ENCODE measurements around the gene CATSPERD.

CATSPERD gene

GRCh38 chr19:5719961-5720790 is at the start of gene CATSPERD, which contains the start of gene LONP1:
CATSPERD (plus strand) TSS chr19:5720637; CDS start chr19:5720738, 101 bp downstream.
LONP1 (minus strand) TSS chr19:5720146; CDS start chr19:5720132, 14 bp downstream.
- Mint-ChIP-seq H3K9me3 (no peaks in the 10 kb centered on the region), H3K4me1 (ENCODE audit: low read depth) (peaks cover 32% of the 10 kb centered on the region)

DNA sequence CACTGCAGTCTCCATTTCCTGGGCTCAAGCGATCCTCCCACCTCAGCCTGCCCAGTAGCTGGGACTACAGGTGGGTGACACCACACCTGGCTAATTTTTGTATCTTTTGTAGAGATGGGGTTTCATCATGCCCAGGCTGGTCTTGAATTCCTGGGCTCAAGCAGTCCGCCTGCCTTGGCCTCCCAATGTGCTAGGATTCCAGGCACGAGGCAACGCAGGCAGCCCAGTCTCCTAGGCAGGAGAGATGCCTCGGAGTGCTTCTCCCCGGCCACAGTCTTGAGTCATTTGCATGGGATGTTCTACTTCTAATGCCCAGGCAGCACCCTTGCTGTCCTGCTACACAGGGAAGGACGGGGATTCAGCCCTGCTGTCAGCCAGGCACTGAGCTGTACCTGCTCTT is 48.8 kb upstream of the CATSPERD start:
- no peak overlapping the region for H3K4me3 Mint-ChIP-seq
- DNase-seq, result no peak

More at GRCh38 chr19:5719961-5720790, at the start of gene CATSPERD, which contains the start of gene LONP1:
- DNase-seq, result peak; percentile 97
- peaks cover 42% of the 10 kb centered on the region for H3K36me3 Mint-ChIP-seq (ENCODE audit: low read depth)
- peak within 1 kb of the TSS; percentile 97 for H3K4me3 Mint-ChIP-seq
- no peaks in the 10 kb centered on the region for H3K27me3 Mint-ChIP-seq
- H3K27ac Mint-ChIP-seq, result peak within 1 kb of the TSS; percentile 100

DNA sequence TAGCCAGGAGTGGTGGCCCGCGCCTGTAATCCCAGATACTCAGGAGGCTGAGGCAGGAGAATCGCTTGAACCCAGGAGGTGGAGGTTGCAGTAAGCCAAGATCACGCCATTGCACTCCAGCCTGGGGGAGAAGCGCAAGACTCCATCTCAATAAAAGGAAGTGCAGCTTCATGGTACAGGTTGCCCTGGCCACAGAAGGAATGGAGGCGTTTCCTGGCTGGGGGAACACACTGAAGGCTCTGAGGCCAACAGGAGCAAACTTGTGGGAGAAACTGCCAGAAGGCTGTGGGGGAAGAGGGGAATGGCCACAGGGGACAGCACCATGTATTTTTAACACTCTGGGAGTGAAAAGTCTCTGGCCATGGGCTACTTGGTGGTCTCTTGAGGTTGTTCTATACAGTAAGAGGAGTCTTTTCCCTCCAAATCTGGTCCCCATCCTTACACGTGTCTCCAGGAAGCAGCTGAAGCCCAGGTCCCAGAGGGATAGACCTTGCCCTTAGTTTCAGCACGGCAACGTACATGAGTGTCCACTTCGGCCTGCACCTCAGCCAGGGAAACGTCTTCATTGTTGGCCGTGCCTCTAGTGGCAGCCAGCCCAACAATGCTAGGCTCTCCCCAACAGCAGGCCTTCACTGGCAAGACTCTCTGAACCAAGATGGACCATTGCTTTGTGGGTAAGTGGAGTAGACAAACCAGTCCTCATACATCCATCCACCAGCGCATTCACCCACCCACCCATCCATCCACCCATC is 47.6 kb upstream of the CATSPERD start:
- Mint-ChIP-seq H3K4me3 (no peak overlapping the region), H3K9me3 (no peaks in the 10 kb centered on the region), H3K36me3 (ENCODE audit: low read depth) (peaks cover 73% of the 10 kb centered on the region), H3K4me1 (ENCODE audit: low read depth) (no peaks in the 10 kb centered on the region), H3K27ac (peak overlapping the region; percentile 10), H3K27me3 (no peaks in the 10 kb centered on the region)
- DNase-seq, result no peak

More for the DNA sequence above, 48.8 kb upstream of the CATSPERD start:
- H3K27ac Mint-ChIP-seq, result peak overlapping the region; percentile 44
- H3K27me3 Mint-ChIP-seq, result no peaks in the 10 kb centered on the region
- no peaks in the 10 kb centered on the region for H3K9me3 Mint-ChIP-seq
- no peaks in the 10 kb centered on the region for H3K4me1 Mint-ChIP-seq (ENCODE audit: low read depth)
- H3K36me3 Mint-ChIP-seq (ENCODE audit: low read depth), result peaks cover 76% of the 10 kb centered on the region

DNA sequence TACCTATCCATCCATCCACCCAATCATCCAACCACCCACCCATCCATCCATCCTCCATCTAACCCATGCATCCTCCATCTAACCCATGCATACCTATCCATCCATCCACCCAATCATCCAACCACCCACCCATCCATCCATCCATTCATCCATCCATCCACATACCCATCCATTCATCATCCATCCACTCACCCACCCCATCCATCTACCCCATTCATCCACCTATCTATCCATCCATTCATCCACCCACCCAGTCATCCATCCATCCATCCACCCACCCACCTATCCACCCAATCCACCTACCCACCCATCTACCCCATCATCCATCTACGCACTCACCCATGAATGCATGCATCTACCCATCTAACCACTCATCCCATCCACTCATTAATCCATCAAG is 46.7 kb upstream of the CATSPERD start:
- Mint-ChIP-seq H3K9me3 (no peaks in the 10 kb centered on the region), H3K36me3 (ENCODE audit: low read depth) (peaks cover 73% of the 10 kb centered on the region), H3K27ac (no peak overlapping the region), H3K4me3 (no peak overlapping the region), H3K27me3 (no peaks in the 10 kb centered on the region), H3K4me1 (ENCODE audit: low read depth) (no peaks in the 10 kb centered on the region)
- no peak for DNase-seq

- peak overlapping the region; percentile 40 for H3K27ac Mint-ChIP-seq
- peaks cover 73% of the 10 kb centered on the region for H3K36me3 Mint-ChIP-seq (ENCODE audit: low read depth)
- H3K27me3 Mint-ChIP-seq, result no peaks in the 10 kb centered on the region
- H3K9me3 Mint-ChIP-seq, result no peaks in the 10 kb centered on the region
- H3K4me1 Mint-ChIP-seq (ENCODE audit: low read depth), result peaks cover 5% of the 10 kb centered on the region
- H3K4me3 Mint-ChIP-seq, result no peak overlapping the region
- no peak for DNase-seq
Measured at GRCh38 chr19:5674714-5675113, 45.7 kb upstream of the CATSPERD start.

GRCh38 chr19:5676105-5676771 is 44.2 kb upstream of the CATSPERD start:
- no peaks in the 10 kb centered on the region for H3K9me3 Mint-ChIP-seq
- no peak overlapping the region for H3K4me3 Mint-ChIP-seq
- peaks cover 67% of the 10 kb centered on the region for H3K36me3 Mint-ChIP-seq (ENCODE audit: low read depth)
- DNase-seq, result no peak
- peak overlapping the region; percentile 69 for H3K27ac Mint-ChIP-seq
- H3K4me1 Mint-ChIP-seq (ENCODE audit: low read depth), result peaks cover 8% of the 10 kb centered on the region
- H3K27me3 Mint-ChIP-seq, result no peaks in the 10 kb centered on the region

- Mint-ChIP-seq H3K36me3 (ENCODE audit: low read depth) (peaks cover 62% of the 10 kb centered on the region), H3K9me3 (no peaks in the 10 kb centered on the region), H3K27me3 (no peaks in the 10 kb centered on the region), H3K4me3 (no peak overlapping the region), H3K27ac (no peak overlapping the region), H3K4me1 (ENCODE audit: low read depth) (peaks cover 13% of the 10 kb centered on the region)
- no peak for DNase-seq
Measured at GRCh38 chr19:5676772-5677105, 43.7 kb upstream of the CATSPERD start.

GRCh38 chr19:5677136-5677535 is 43.3 kb upstream of the CATSPERD start:
- Mint-ChIP-seq H3K27ac (peak overlapping the region; percentile 44), H3K27me3 (no peaks in the 10 kb centered on the region), H3K4me3 (no peak overlapping the region), H3K4me1 (ENCODE audit: low read depth) (peaks cover 16% of the 10 kb centered on the region), H3K36me3 (ENCODE audit: low read depth) (peaks cover 58% of the 10 kb centered on the region), H3K9me3 (no peaks in the 10 kb centered on the region)
- no peak for DNase-seq

DNA sequence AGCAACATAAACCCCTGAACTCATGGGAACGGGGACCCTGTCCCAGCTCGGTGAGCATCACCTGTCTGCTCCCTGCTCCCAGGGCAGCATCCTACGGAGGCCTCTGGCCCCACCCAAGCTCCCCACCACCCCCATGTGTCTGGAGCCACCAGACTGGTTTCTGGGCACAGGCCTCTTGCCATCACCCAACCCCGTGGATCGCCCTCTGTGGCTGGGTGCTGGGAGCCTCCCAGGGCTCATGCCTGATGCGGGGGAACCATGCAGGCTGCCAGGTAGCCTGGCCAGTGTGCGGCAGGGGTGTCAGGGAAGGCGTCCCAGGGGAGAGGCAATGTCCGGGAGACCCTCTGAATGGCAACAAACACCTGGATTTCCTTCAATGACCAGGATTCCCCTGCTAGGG is 42.9 kb upstream of the CATSPERD start:
- Mint-ChIP-seq H3K4me1 (ENCODE audit: low read depth) (peaks cover 18% of the 10 kb centered on the region), H3K4me3 (no peak overlapping the region)
- no peak for DNase-seq

GRCh38 chr19:5678071-5678718 is 42.2 kb upstream of the CATSPERD start:
- Mint-ChIP-seq H3K4me3 (peak overlapping the region; percentile 25), H3K9me3 (no peaks in the 10 kb centered on the region), H3K36me3 (ENCODE audit: low read depth) (peaks cover 47% of the 10 kb centered on the region), H3K27ac (no peak overlapping the region), H3K4me1 (ENCODE audit: low read depth) (peaks cover 19% of the 10 kb centered on the region), H3K27me3 (no peaks in the 10 kb centered on the region)
- no peak for DNase-seq

More for the DNA sequence above, 42.9 kb upstream of the CATSPERD start:
- Mint-ChIP-seq H3K27ac (peak overlapping the region; percentile 44), H3K36me3 (ENCODE audit: low read depth) (peaks cover 53% of the 10 kb centered on the region), H3K9me3 (no peaks in the 10 kb centered on the region), H3K27me3 (no peaks in the 10 kb centered on the region)

DNA sequence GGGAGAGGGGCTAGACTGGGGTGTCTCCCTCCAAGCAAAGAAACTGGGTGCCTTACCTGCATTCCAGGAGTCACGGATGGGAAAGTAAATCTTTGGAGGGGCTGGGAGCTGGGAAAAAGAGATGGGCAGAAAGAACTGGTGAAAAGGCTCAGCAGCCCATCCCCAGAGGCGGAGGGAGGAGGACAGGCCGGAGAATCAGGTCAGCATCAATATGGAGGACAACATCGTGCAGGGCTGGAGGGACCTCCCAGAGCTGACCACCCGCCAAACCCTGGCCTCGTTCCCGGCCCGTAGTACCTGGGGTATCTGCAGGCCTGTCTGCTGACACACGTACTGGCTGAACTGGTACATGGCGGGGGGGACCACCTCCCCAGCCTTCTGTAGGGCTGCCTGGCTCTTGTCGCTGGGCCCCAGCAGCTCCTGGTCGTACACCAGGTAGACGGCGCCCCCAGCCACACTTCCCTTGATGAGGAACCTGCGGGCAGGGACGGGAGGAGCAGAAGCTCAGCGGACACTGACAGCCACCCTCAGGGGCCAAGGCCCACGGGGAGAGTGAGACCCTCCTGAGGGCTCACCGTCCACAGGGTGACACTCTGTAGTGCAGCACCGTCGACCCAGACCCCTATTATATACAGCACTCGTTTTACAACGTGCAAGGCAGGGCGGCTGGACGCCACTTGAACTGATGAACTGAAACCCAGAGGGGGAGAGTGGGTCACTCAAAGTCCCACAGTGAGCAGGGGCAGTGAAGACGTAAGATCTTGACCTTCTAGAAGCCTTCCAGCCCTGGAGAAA is 41.0 kb upstream of the CATSPERD start:
- H3K9me3 Mint-ChIP-seq, result no peaks in the 10 kb centered on the region
- peaks cover 44% of the 10 kb centered on the region for H3K36me3 Mint-ChIP-seq (ENCODE audit: low read depth)
- peak overlapping the region; percentile 98 for H3K27ac Mint-ChIP-seq
- no peak for DNase-seq
- H3K4me3 Mint-ChIP-seq, result peak overlapping the region; percentile 98
- peaks cover 21% of the 10 kb centered on the region for H3K4me1 Mint-ChIP-seq (ENCODE audit: low read depth)
- H3K27me3 Mint-ChIP-seq, result no peaks in the 10 kb centered on the region

DNA sequence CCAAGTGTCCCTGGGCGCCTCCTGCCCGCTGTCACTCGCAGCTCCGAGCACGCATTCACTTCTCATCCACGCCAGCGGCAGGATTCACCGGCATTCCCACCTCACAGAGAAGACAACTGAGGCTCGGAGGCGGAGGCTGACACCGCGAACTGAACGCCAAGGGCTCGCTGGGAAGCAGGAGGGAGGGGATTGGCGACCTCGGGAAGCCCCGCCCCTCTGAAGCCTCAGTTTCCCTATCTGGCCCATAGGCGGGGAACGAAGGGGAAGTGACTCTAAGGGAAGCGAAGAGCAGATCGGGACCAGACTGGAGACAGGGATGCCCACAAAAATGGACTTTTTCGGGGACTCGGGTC is 40.4 kb upstream of the CATSPERD start:
- peak overlapping the region; percentile 98 for H3K27ac Mint-ChIP-seq
- no peaks in the 10 kb centered on the region for H3K27me3 Mint-ChIP-seq
- peaks cover 21% of the 10 kb centered on the region for H3K4me1 Mint-ChIP-seq (ENCODE audit: low read depth)
- H3K36me3 Mint-ChIP-seq (ENCODE audit: low read depth), result peaks cover 42% of the 10 kb centered on the region
- peak overlapping the region; percentile 98 for H3K4me3 Mint-ChIP-seq
- no peak for DNase-seq
- H3K9me3 Mint-ChIP-seq, result no peaks in the 10 kb centered on the region

- peak; percentile 98 for DNase-seq
- no peaks in the 10 kb centered on the region for H3K9me3 Mint-ChIP-seq
- H3K4me3 Mint-ChIP-seq, result peak within 1 kb of the TSS; percentile 98
- H3K27ac Mint-ChIP-seq, result peak within 1 kb of the TSS; percentile 98
- no peaks in the 10 kb centered on the region for H3K27me3 Mint-ChIP-seq
- H3K36me3 Mint-ChIP-seq (ENCODE audit: low read depth), result peaks cover 37% of the 10 kb centered on the region
- peaks cover 22% of the 10 kb centered on the region for H3K4me1 Mint-ChIP-seq (ENCODE audit: low read depth)
Measured at GRCh38 chr19:5680437-5681368, 39.7 kb upstream of the CATSPERD start, which contains the start of the genes HSD11B1L and MICOS13. HSD11B1L (plus strand) TSS chr19:5681027; CDS start chr19:5684833, 3,806 bp downstream. MICOS13 (minus strand) TSS chr19:5680516; CDS start chr19:5680486, 30 bp downstream.
